GM12878 (cell line): ENCODE measurements around the gene ANO10. TPM values are rescaled to one million over a fixed set of nuclear protein-coding genes. Genes with fewer than 3 reads are reported as not detected.

ENCODE experiments used
- ATAC-seq: fragments of 200-7000 bp; cut with Tn5 transposase; 3 replicates; pipeline ENCODE4 v1.9.1; 2020; ENCODE audit warnings: mild to moderate bottlenecking, moderate library complexity
- BruUV-seq: library from RNA; stranded (reverse); fragments of 400-500 nt; replicated peaks from 2 replicates; lab custom pipeline; 2021; lab: Mats Ljungman, UMichigan
- CTCF ChIA-PET: fragments of 300-600 bp; sonication (Branson Sonifier 250); formaldehyde crosslinking; extraction: SDS; loops from one replicate; lab custom pipeline; 2021; ENCODE audit warnings: inconsistent platforms; lab: Yijun Ruan, JAX
- POLR2A ChIA-PET: fragments of 350-600 bp; formaldehyde crosslinking; extraction: SDS; loops from one replicate; lab custom pipeline; 2021; ENCODE audit warnings: inconsistent platforms; lab: Charles Lee
- RAD21 ChIA-PET: fragments of 300-600 bp; sonication (Branson Sonifier 250); formaldehyde crosslinking; loops from one replicate; lab custom pipeline; 2023; ENCODE audit warnings: antibody characterized with exemption; ENCODE audit not compliant: unreplicated experiment; lab: Charles Lee
- SMC1A ChIA-PET: fragments of 300-600 bp; sonication (Branson Sonifier 250); formaldehyde crosslinking; loops from one replicate; lab custom pipeline; 2023; ENCODE audit not compliant: unreplicated experiment, uncharacterized antibody; lab: Charles Lee
- DNase-seq: peaks from one replicate; pipeline ENCODE4 v3.0.0-alpha.2; 2011; ENCODE audit warnings: low read depth, low spot score
- FAIRE-seq: peaks from 3 replicates; lab custom pipeline; 2011; peaks lifted over from hg19 to GRCh38; lab: Jason Lieb, UNC
- H2AFZ ChIP-seq: 2 replicates; pipeline ENCODE4 v1.6.0; 2011; ENCODE audit warnings: low read depth, low read length, control low read depth; ENCODE audit not compliant: control insufficient read depth
- H3K27ac ChIP-seq: 2 replicates; pipeline ENCODE4 v1.5.1; 2011; ENCODE audit warnings: control low read depth; ENCODE audit not compliant: control insufficient read depth, insufficient read depth
- H3K27me3 ChIP-seq, 2 experiments: replicated peaks in 1 of 2; 2 replicates each; pipeline versions ENCODE4 v1.6.0 to v1.6.1; 2011; ENCODE audit warnings: low read length in 1 of 2; ENCODE audit not compliant: control insufficient read depth in 2 of 2, insufficient read depth in 2 of 2
- H3K36me3 ChIP-seq, 2 experiments: 2 replicates each; pipeline ENCODE4 v1.5.1; 2011; ENCODE audit warnings: low read length in 1 of 2; ENCODE audit not compliant: control insufficient read depth in 2 of 2, insufficient read depth in 2 of 2
- H3K4me1 ChIP-seq: 2 replicates; pipeline ENCODE4 v1.6.1; 2011; ENCODE audit warnings: mild to moderate bottlenecking, low read length, moderate library complexity, mixed read lengths; ENCODE audit not compliant: control insufficient read depth, insufficient read depth
- H3K4me2 ChIP-seq: 2 replicates; pipeline ENCODE4 v1.6.0; 2011; ENCODE audit warnings: control low read depth; ENCODE audit not compliant: control insufficient read depth, insufficient read depth
- H3K4me3 ChIP-seq: fragments of 200-600 bp; sonication (generic); 2 replicates; pipeline ENCODE4 v1.5.1; 2016
- H3K79me2 ChIP-seq: 2 replicates; pipeline ENCODE4 v1.6.0; 2011; ENCODE audit warnings: low read length; ENCODE audit not compliant: control insufficient read depth, insufficient read depth
- H3K9ac ChIP-seq: 2 replicates; pipeline ENCODE4 v1.8.0; 2011; ENCODE audit warnings: low read length, control low read depth, mixed read lengths; ENCODE audit not compliant: control insufficient read depth, insufficient read depth
- H3K9me3 ChIP-seq: replicated peaks from 3 replicates; pipeline ENCODE4 v1.5.1; 2011; ENCODE audit warnings: mild to moderate bottlenecking, low read length; ENCODE audit not compliant: control insufficient read depth, insufficient read depth
- H4K20me1 ChIP-seq: 2 replicates; pipeline ENCODE4 v1.6.0; 2011; ENCODE audit not compliant: control insufficient read depth, insufficient read depth
- HDGF ChIP-seq: fragments of 450-650 bp; IDR thresholded peaks from 2 replicates; pipeline ENCODE4 v1.6.1; 2016; ENCODE audit warnings: antibody characterized with exemption
- MTA2 ChIP-seq: fragments of 450-650 bp; IDR thresholded peaks from 2 replicates; pipeline ENCODE4 v1.6.1; 2016; ENCODE audit warnings: low read depth, mild to moderate bottlenecking, moderate library complexity
- NBN ChIP-seq: fragments of 450-650 bp; IDR thresholded peaks from 2 replicates; pipeline ENCODE4 v1.6.1; 2016
- NR2F1 ChIP-seq: fragments of 450-650 bp; conservative IDR thresholded peaks from 2 replicates; pipeline ENCODE4 v1.6.1; 2017; ENCODE audit warnings: mild to moderate bottlenecking
- SMC3 ChIP-seq: IDR thresholded peaks from 2 replicates; pipeline ENCODE4 v1.6.1; 2011; ENCODE audit warnings: low read length, improper control_type of control experiment, borderline replicate concordance
- WGBS: methylation state at CpG from one replicate; pipeline ENCODE4 v1.1.6; 2016; ENCODE audit warnings: low lambda C conversion rate; ENCODE audit not compliant: insufficient replicate concordance, insufficient coverage; ENCODE audit errors: missing lambda C conversion rate; 5-methylcytosine and 5-hydroxymethylcytosine counted together
- in situ Hi-C: fragments of 300-500 bp; cut with MboI; formaldehyde crosslinking; loops from 9 replicates; pipeline ENCODE4 v1.14.3; 2018; ENCODE audit warnings: mixed read lengths
- intact Hi-C: fragments of 100-400 bp; cut with micrococcal nuclease; formaldehyde crosslinking; loops from one replicate; pipeline ENCODE4 v1.14.2; 2022; ENCODE audit not compliant: unreplicated experiment
- polyA plus RNA-seq, 11 experiments: library from polyadenylated mRNA; depleted of rRNA in 4 of 11; unstranded in 6 of 11; stranded (reverse) in 5 of 11; fragments of >200 nt; fragmentation: Nextera tagmentation in 4 of 11; fragmentation: Illumina TruSeq in 1 of 11; extraction: Ambion mirVana in 4 of 11; extraction: Trizol in 1 of 11; gene quantifications; 1 replicate in 1 of 11; 2 replicates in 10 of 11; pipeline versions ENCODE4 v1.2.1 to v1.2.3, GENCODE V29; 2011 to 2016; ENCODE audit warnings: inconsistent platforms in 2 of 11, missing spikeins in 2 of 11, low read depth in 1 of 11
- total RNA-seq, 4 experiments: library from RNA; depleted of rRNA in 3 of 4; stranded (reverse); fragments of >200 nt in 3 of 4; fragmentation: Illumina TruSeq in 1 of 4; extraction: Trizol in 1 of 4; gene quantifications; 2 replicates each; pipeline versions ENCODE4 v1.2.1 to v1.2.3, GENCODE V29; 2013 to 2021

The ANO10 gene
- total and polyA plus RNA-seq, 10 of the 15 experiments (the other 5 are each of a cell fraction or from before 2014, with no cell fraction given) = 0.29 to 21.9 (median 1.6) TPM

DNA sequence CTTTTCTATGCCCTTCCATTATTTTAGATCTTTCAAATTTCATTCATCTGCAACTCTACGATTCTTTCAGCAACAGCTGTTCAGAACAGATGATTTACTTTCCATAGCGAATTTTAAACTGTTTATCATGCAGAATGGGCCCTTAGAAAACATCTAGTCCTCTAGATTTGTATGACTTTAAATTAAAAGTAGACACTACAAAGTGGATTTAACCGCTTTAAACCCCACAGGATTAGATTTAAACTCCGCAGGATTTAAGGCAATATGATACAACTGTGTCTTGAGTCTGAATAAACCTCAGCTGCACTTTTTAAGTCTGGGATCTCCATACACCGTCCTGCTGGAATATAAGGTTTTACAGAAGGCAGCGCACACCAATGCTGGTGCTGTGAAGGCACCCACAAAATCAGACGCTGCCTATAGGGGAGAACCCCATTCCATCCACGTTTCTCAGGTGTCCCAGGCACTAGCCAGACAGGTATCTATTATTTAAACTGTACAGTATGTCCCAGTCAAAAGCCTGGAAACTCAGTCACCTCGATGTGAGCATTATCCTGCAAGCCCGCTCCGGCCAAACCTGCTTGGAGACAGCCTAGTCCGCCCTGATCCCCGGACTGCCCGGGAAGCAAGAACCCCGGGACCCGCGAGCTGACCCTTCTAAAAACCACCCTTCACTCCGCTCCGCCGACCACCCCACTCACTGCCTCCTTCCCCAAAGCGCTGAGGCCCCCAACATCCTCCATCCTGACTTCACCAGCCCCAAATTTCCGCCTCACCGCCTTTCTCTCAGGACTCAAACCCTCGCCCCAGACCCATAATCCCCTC lies 768 bp downstream of the ANO10 start:
- no peaks in the 10 kb centered on the region for H3K36me3 ChIP-seq
- peak overlapping the region; percentile 58; the same call in 1 of the 2 replicates for H3K9ac ChIP-seq
- H3K4me2 ChIP-seq = peak overlapping the region; percentile 91
- DNase-seq (no peak), ATAC-seq (no peak; the same call in 1 of the 3 replicates), FAIRE-seq (no peak)
- RAD21 ChIA-PET = interaction anchor here (1.0 kb wide), 1 partner anchor 11 kb away, joined by 3 read pairs; no protein-coding TSS in a partner anchor
- in situ Hi-C loops = no loop called here
- SMC1A ChIA-PET = interaction anchor here (1.4 kb wide), 1 partner anchor 77 kb away, joined by 4 read pairs; no protein-coding TSS in a partner anchor
- POLR2A ChIA-PET = interaction anchor here (0.5 to 2.1 kb wide), 2 partner anchors 69 to 421 kb away, joined by 3 to 20 read pairs; partner anchors contain the start of gene ABHD5
- H3K79me2 ChIP-seq = no peaks in the 10 kb centered on the region
- peak overlapping the region; percentile 64 for H3K4me3 ChIP-seq
- CTCF ChIA-PET = no interaction called here
- TSS peak; percentile 54 for BruUV-seq
- H4K20me1 ChIP-seq = no peaks in the 10 kb centered on the region
- intact Hi-C loops = no loop called here
- peak overlapping the region; percentile 84 for H2AFZ ChIP-seq
- no peaks in the 10 kb centered on the region for H3K27me3 ChIP-seq
- no peaks in the 10 kb centered on the region for H3K4me1 ChIP-seq
- H3K9me3 ChIP-seq = no peaks in the 10 kb centered on the region
- H3K27ac ChIP-seq = no peak overlapping the region
- 50% methylated on average over 24 of the region's 24 CpGs for WGBS
- TF ChIP-seq NR2F1 = no peak
- peak; percentile 54; the same call in 1 of the 2 replicates for TF ChIP-seq HDGF
- TF ChIP-seq NBN = 0 out of 2 replicates have a peak, but pooled peaks have one; percentile 18

DNA sequence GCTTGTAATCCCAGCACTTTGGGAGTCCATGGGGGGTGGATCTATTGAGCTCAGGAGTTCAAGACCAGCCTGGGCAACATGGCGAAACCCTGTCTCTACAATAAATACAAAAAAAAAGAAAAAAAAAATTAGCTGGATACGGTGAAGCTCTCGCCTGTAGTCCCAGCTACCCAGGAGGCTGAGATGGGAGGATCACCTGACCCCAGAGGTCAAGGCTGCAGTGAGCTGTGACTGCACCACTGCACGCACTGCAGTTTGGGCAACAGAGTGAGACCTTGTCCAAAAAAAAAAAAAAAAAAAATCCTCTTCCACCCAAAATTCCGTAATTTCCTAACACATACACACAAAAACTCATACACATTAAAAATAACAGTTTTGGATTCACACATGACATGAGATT lies 2.2 kb downstream of the ANO10 start:
- no peak for FAIRE-seq
- no peak overlapping the region for H3K4me3 ChIP-seq
- no peak for ATAC-seq
- RAD21 ChIA-PET = interaction anchor here (0.7 to 1.0 kb wide), 2 partner anchors 9 to 33 kb away, joined by 3 to 5 read pairs; no protein-coding TSS in a partner anchor
- SMC1A ChIA-PET = interaction anchor here (1.4 kb wide), 1 partner anchor 76 kb away, joined by 4 read pairs; no protein-coding TSS in a partner anchor
- POLR2A ChIA-PET = no interaction called here
- H3K79me2 ChIP-seq = no peaks in the 10 kb centered on the region
- 54% methylated on average over 5 of the region's 5 CpGs for WGBS
- in situ Hi-C loops = no loop called here
- intact Hi-C loops = no loop called here
- no peak overlapping the region for H3K4me2 ChIP-seq
- no TSS peak for BruUV-seq
- TF ChIP-seq MTA2 (no peak), SMC3 (no peak)
- H2AFZ ChIP-seq = no peak overlapping the region
- CTCF ChIA-PET = interaction anchor here (0.7 kb wide), 1 partner anchor 233 kb away, joined by 3 read pairs; no protein-coding TSS in a partner anchor
- no peaks in the 10 kb centered on the region for H3K9me3 ChIP-seq
- no peaks in the 10 kb centered on the region for H4K20me1 ChIP-seq
- H3K27ac ChIP-seq = no peak overlapping the region
- H3K9ac ChIP-seq = no peak overlapping the region
- H3K4me1 ChIP-seq = no peaks in the 10 kb centered on the region
- no peak for DNase-seq
- no peaks in the 10 kb centered on the region for H3K36me3 ChIP-seq
- H3K27me3 ChIP-seq = no peaks in the 10 kb centered on the region
